Vagina (tissue), 2 donors: ENCODE data around the gene PGAP6. TPM values are rescaled to one million over a fixed set of nuclear protein-coding genes. Genes with fewer than 3 reads are reported as not detected.

Source experiments
- DNase-seq, 2 donors: peaks; one replicate each; pipeline ENCODE4 v3.0.0-alpha.2; 2017; ENCODE audit errors: extremely low spot score in 2 of 2
- H3K27ac ChIP-seq: fragments of 200-600 bp; sonication (generic); one replicate; pipeline ENCODE4 v1.5.1; 2019
- H3K27me3 ChIP-seq: fragments of 200-600 bp; sonication (generic); one replicate; pipeline ENCODE4 v1.5.1; 2019
- H3K36me3 ChIP-seq, 2 donors: fragments of 200-600 bp; sonication (generic); one replicate each; pipeline ENCODE4 v1.5.1; 2017 to 2019
- H3K4me1 ChIP-seq: fragments of 200-600 bp; sonication (generic); one replicate; pipeline ENCODE4 v1.5.1; 2019
- H3K4me3 ChIP-seq, 2 donors: fragments of 200-600 bp; sonication (generic); 1 replicate in 1 of 2; 2 replicates in 1 of 2; pipeline ENCODE4 v1.5.1; 2016 to 2019
- H3K9me3 ChIP-seq: fragments of 200-600 bp; sonication (generic); one replicate; pipeline ENCODE4 v1.5.1; 2019
- CTCF ChIP-seq, 3 experiments: fragments of 450-650 bp in 2 of 3; fragments of 200-600 bp in 1 of 3; sonication (generic) in 1 of 3; IDR thresholded peaks; one replicate each; pipeline ENCODE4 v1.5.1; 2017 to 2019; ENCODE audit warnings: antibody characterized with exemption in 3 of 3, mild to moderate bottlenecking in 2 of 3, moderate library complexity in 2 of 3
- POLR2A ChIP-seq, 2 donors: fragments of 450-650 bp; IDR thresholded peaks; one replicate each; pipeline ENCODE4 v1.6.1; 2017; ENCODE audit warnings: antibody characterized with exemption in 2 of 2, mild to moderate bottlenecking in 2 of 2, moderate library complexity in 2 of 2
- POLR2AphosphoS5 ChIP-seq, 2 donors: sonication (generic); formaldehyde crosslinking; IDR thresholded peaks; one replicate each; pipeline ENCODE4 v1.9.0; 2017; ENCODE audit warnings: antibody characterized with exemption in 2 of 2, mild to moderate bottlenecking in 2 of 2, low read depth in 1 of 2; ENCODE audit not compliant: insufficient read depth in 1 of 2
- intact Hi-C: fragments of 100-400 bp; cut with DNase I; formaldehyde crosslinking; loops from one replicate; pipeline ENCODE4 v1.15.1; 2023
- total RNA-seq: library from RNA; depleted of rRNA; stranded (reverse); fragments of >200 nt; gene quantifications from one replicate; pipeline ENCODE4 v1.2.3, GENCODE V29; 2016

Gene PGAP6
- total RNA-seq, 1 donor from 2014 or later = 38.3 TPM

DNA sequence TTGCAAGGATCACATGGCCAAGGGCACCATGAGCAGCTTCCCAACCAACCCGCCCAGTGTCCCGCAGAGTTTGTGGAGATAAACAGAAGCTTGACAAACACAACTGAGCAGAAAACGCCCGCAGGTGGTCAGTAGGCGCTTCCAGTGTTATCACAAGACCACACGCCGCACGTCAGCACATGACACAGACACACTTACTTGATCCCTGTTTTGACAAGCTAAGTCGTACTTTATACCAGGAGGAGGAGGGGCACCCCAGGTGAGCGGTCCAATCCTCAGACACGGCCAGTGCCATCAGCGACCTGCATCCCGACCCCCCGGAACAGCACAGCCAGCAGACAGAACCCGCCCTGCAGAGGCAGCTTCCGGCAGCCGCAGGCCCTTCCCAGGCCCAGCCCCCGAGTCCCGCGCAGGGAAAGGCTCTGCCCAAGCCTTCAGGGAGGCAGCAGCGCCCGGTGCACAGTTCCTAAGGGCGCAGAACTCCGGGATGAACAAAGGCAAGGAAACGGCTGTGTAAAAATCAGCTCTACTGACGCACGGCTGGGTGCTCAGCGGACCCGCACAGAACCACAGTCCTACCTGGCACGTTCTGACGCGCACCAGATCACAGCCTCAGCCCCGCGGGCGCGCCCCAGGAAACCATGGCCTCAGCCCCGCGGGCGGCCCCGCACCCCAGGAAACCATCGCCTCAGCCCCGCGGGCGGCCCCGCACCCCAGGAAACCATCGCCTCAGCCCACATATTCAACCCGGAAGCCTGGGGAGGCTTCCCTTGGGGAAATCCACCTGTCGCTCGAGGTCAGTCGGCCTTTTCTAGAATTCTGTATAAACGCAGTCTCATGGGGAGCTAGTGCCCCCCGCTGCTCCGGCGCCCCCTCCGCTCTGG lies 57.1 kb downstream of the PGAP6 start:
- TF ChIP-seq POLR2AphosphoS5 (IDR thresholded peaks at IDR 0.05; ENCODE audit: insufficient read depth in 1 of 2, low read depth in 1 of 2) = no peak
- no peak for TF ChIP-seq CTCF (IDR thresholded peaks at IDR 0.05)
- no peak for TF ChIP-seq POLR2A (IDR thresholded peaks at IDR 0.05)
- Histone ChIP-seq H3K27ac (no peak overlapping the region), H3K9me3 (no peaks in the 10 kb centered on the region), H3K4me3 (peak overlapping the region in 1 of 2 donors; percentile 12), H3K27me3 (no peaks in the 10 kb centered on the region), H3K36me3 (peaks cover 0 to under 1% of the 10 kb centered on the region in 2 donors), H3K4me1 (peaks cover 36% of the 10 kb centered on the region)
- intact Hi-C loops = no loop called here
- DNase-seq = no peak

GRCh38 chr16:324201-324450 lies 57.7 kb downstream of the PGAP6 start:
- peaks cover 36% of the 10 kb centered on the region for H3K4me1 ChIP-seq
- no peak for TF ChIP-seq POLR2A (IDR thresholded peaks at IDR 0.05)
- no peak for TF ChIP-seq POLR2AphosphoS5 (IDR thresholded peaks at IDR 0.05; ENCODE audit: insufficient read depth in 1 of 2, low read depth in 1 of 2)
- no peak for TF ChIP-seq CTCF (IDR thresholded peaks at IDR 0.05)
- no peak for DNase-seq
- H3K4me3 ChIP-seq = no peak overlapping the region
- intact Hi-C loops = no loop called here
- H3K9me3 ChIP-seq = no peaks in the 10 kb centered on the region
- no peak overlapping the region for H3K27ac ChIP-seq
- H3K27me3 ChIP-seq = no peaks in the 10 kb centered on the region
- peaks cover 0 to 2% of the 10 kb centered on the region in 2 donors for H3K36me3 ChIP-seq

GRCh38 chr16:322476-323143 lies 59.2 kb downstream of the PGAP6 start:
- no peak for DNase-seq
- Histone ChIP-seq H3K27me3 (no peaks in the 10 kb centered on the region), H3K36me3 (peaks cover 0 to 2% of the 10 kb centered on the region in 2 donors), H3K9me3 (no peaks in the 10 kb centered on the region), H3K4me3 (no peak overlapping the region), H3K27ac (no peak overlapping the region), H3K4me1 (peaks cover 29% of the 10 kb centered on the region)
- intact Hi-C loops = no loop called here
- TF ChIP-seq POLR2AphosphoS5 (IDR thresholded peaks at IDR 0.05; ENCODE audit: insufficient read depth in 1 of 2, low read depth in 1 of 2) = no peak
- no peak for TF ChIP-seq CTCF (IDR thresholded peaks at IDR 0.05)
- TF ChIP-seq POLR2A (IDR thresholded peaks at IDR 0.05) = no peak

DNA sequence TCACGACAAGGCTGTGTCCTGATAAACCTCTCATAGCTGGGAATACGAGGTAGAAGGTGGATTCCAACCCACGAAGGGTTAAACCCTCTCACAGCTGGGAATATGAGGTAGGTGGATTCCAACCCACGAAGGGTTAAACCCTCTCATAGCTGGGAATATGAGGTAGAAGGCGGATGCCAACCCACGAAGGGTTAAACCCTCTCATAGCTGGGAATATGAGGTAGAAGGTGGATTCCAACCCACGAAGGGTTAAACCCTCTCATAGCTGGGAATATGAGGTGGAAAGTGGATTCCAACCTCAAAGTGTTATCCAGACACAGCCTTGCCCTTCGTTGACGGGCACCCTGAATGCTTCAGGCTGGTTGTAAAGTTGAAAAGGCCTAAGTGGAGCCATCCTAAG lies 60.2 kb downstream of the PGAP6 start:
- no peaks in the 10 kb centered on the region for H3K9me3 ChIP-seq
- H3K36me3 ChIP-seq = peaks cover 0 to 2% of the 10 kb centered on the region in 2 donors
- no peak overlapping the region for H3K4me3 ChIP-seq
- H3K27me3 ChIP-seq = no peaks in the 10 kb centered on the region
- TF ChIP-seq POLR2AphosphoS5 (IDR thresholded peaks at IDR 0.05; ENCODE audit: insufficient read depth in 1 of 2, low read depth in 1 of 2) (no peak), POLR2A (IDR thresholded peaks at IDR 0.05) (no peak), CTCF (IDR thresholded peaks at IDR 0.05) (no peak)
- peaks cover 21% of the 10 kb centered on the region for H3K4me1 ChIP-seq
- no peak overlapping the region for H3K27ac ChIP-seq
- intact Hi-C loops = no loop called here
- no peak for DNase-seq

Other genes with a start within 250 kb of the PGAP6 start
- 29.2 TPM for gene NPRL3, start 243.3 kb downstream of the PGAP6 start, total RNA-seq
- not detected for gene HBZ, start 229.3 kb downstream of the PGAP6 start, total RNA-seq
- gene HBM, start 216.0 kb downstream of the PGAP6 start, total RNA-seq = not detected
- gene HBA2, start 209.1 kb downstream of the PGAP6 start, total RNA-seq = 697 TPM
- gene HBA1, start 205.3 kb downstream of the PGAP6 start, total RNA-seq = 523 TPM
- gene HBQ1, start 201.5 kb downstream of the PGAP6 start, total RNA-seq = not detected
- 79.3 TPM for gene LUC7L, start 152.5 kb downstream of the PGAP6 start, total RNA-seq
- 23.3 TPM for gene FAM234A, start 147.2 kb downstream of the PGAP6 start, total RNA-seq
- 5.4 TPM for gene RGS11, start 106.0 kb downstream of the PGAP6 start, total RNA-seq
- not detected for gene ARHGDIG, start 101.4 kb downstream of the PGAP6 start, total RNA-seq
- not detected for gene PDIA2, start 98.8 kb downstream of the PGAP6 start, total RNA-seq
- gene AXIN1, start 29.3 kb downstream of the PGAP6 start, total RNA-seq = 16.9 TPM
- 96.5 TPM for gene MRPL28, start 11.4 kb downstream of the PGAP6 start, total RNA-seq
- 88.6 TPM for gene NME4, start 15.2 kb upstream of the PGAP6 start, total RNA-seq
- gene DECR2, start 19.9 kb upstream of the PGAP6 start, total RNA-seq = 17.9 TPM
- gene RAB11FIP3, start 43.7 kb upstream of the PGAP6 start, total RNA-seq = 36.6 TPM
- gene CAPN15, start 145.7 kb upstream of the PGAP6 start, total RNA-seq = 38.3 TPM
- gene PRR35, start 178.4 kb upstream of the PGAP6 start, total RNA-seq = not detected
- gene NHLRC4, start 185.0 kb upstream of the PGAP6 start, total RNA-seq = 0.74 TPM
- 26.0 TPM for gene PIGQ, start 188.0 kb upstream of the PGAP6 start, total RNA-seq
- 41.3 TPM for gene RAB40C, start 208.1 kb upstream of the PGAP6 start, total RNA-seq
- 3.2 TPM for gene WFIKKN1, start 249.0 kb upstream of the PGAP6 start, total RNA-seq